Neuronal stem cell (in vitro differentiated cells): ENCODE data around the gene MYH6.
"Not testable (repeated sequence)": the region's sequence is repeated elsewhere in the genome, so short reads cannot be mapped to it uniquely, and the experiment has no call there.

Experiments
- DNase-seq: peaks from one replicate; pipeline ENCODE4 v3.0.0-alpha.2; 2013; ENCODE audit warnings: low spot score
- H2AFZ ChIP-seq: one replicate; pipeline ENCODE4 v1.6.1; 2013; ENCODE audit warnings: mild to moderate bottlenecking, low read length, inconsistent platforms
- H2AK5ac ChIP-seq: 2 replicates; pipeline ENCODE4 v1.6.1; 2013; ENCODE audit warnings: low read depth, mild to moderate bottlenecking, inconsistent platforms, low read length, moderate library complexity, mixed read lengths
- H2BK120ac ChIP-seq: 2 replicates; pipeline ENCODE4 v1.6.1; 2013; ENCODE audit warnings: low read depth, mild to moderate bottlenecking, inconsistent platforms, low read length, moderate library complexity, mixed read lengths
- H2BK12ac ChIP-seq: one replicate; pipeline ENCODE4 v1.6.1; 2013; ENCODE audit warnings: low read length, inconsistent platforms
- H2BK15ac ChIP-seq: 2 replicates; pipeline ENCODE4 v1.6.1; 2013; ENCODE audit warnings: mild to moderate bottlenecking, low read length, inconsistent platforms, mixed read lengths
- H2BK5ac ChIP-seq: one replicate; pipeline ENCODE4 v1.6.1; 2013; ENCODE audit warnings: inconsistent platforms, mild to moderate bottlenecking, low read length, moderate library complexity
- H3K14ac ChIP-seq: one replicate; pipeline ENCODE4 v1.6.1; 2013; ENCODE audit warnings: low read length, inconsistent platforms
- H3K18ac ChIP-seq: 2 replicates; pipeline ENCODE4 v1.6.1; 2013; ENCODE audit warnings: low read length, inconsistent platforms
- H3K23ac ChIP-seq: 2 replicates; pipeline ENCODE4 v1.6.1; 2013; ENCODE audit warnings: low read depth, mild to moderate bottlenecking, mixed read lengths, low read length, inconsistent platforms; ENCODE audit not compliant: poor library complexity
- H3K27ac ChIP-seq: replicated peaks from 3 replicates; pipeline ENCODE4 v1.5.1; 2013; ENCODE audit warnings: low read length, inconsistent platforms
- H3K27me3 ChIP-seq, 3 experiments: 2 replicates each; pipeline ENCODE4 v1.6.1; 2013; ENCODE audit warnings: low read length in 3 of 3, mild to moderate bottlenecking in 2 of 3, inconsistent platforms in 1 of 3, low read depth in 1 of 3, mixed read lengths in 1 of 3, moderate library complexity in 1 of 3; ENCODE audit not compliant: control insufficient read depth in 3 of 3, insufficient read depth in 3 of 3
- H3K36me3 ChIP-seq, 2 donors: replicated peaks in 1 of 2; 2 replicates each; pipeline ENCODE4 v1.6.1; 2013; ENCODE audit warnings: low read length in 2 of 2; ENCODE audit not compliant: control insufficient read depth in 2 of 2, insufficient read depth in 2 of 2
- H3K4ac ChIP-seq: 2 replicates; pipeline ENCODE4 v1.6.1; 2013; ENCODE audit warnings: inconsistent platforms, mild to moderate bottlenecking, low read length, moderate library complexity
- H3K4me1 ChIP-seq, 2 donors: 1 replicate in 1 of 2; 2 replicates in 1 of 2; pipeline ENCODE4 v1.6.1; 2013; ENCODE audit warnings: low read length in 2 of 2, low read depth in 1 of 2; ENCODE audit not compliant: control insufficient read depth in 2 of 2, insufficient read depth in 1 of 2
- H3K4me2 ChIP-seq: one replicate; pipeline ENCODE4 v1.6.1; 2013; ENCODE audit warnings: mild to moderate bottlenecking, low read length, inconsistent platforms; ENCODE audit not compliant: insufficient read depth, poor library complexity, severe bottlenecking
- H3K4me3 ChIP-seq, 2 donors: 2 replicates each; pipeline ENCODE4 v1.5.1; 2013; ENCODE audit warnings: low read length in 2 of 2, mild to moderate bottlenecking in 2 of 2, inconsistent platforms in 1 of 2, moderate library complexity in 1 of 2
- H3K79me1 ChIP-seq: one replicate; pipeline ENCODE4 v1.6.1; 2013; ENCODE audit warnings: low read depth, mild to moderate bottlenecking, inconsistent platforms, low read length, moderate library complexity
- H3K9ac ChIP-seq: one replicate; pipeline ENCODE4 v1.6.1; 2013; ENCODE audit warnings: mild to moderate bottlenecking, low read depth, low read length, inconsistent platforms; ENCODE audit not compliant: poor library complexity
- H3K9me3 ChIP-seq, 2 donors: replicated peaks in 1 of 2; 2 replicates each; pipeline versions ENCODE3 to v1.6.1; 2013; ENCODE audit warnings: low read length in 2 of 2, mild to moderate bottlenecking in 2 of 2, inconsistent platforms in 1 of 2, low read depth in 1 of 2, mixed read lengths in 1 of 2, moderate library complexity in 1 of 2; ENCODE audit not compliant: control insufficient read depth in 2 of 2, insufficient read depth in 1 of 2
- H4K8ac ChIP-seq: one replicate; pipeline ENCODE4 v1.6.1; 2013; ENCODE audit warnings: low read depth, mild to moderate bottlenecking, inconsistent platforms, low read length, moderate library complexity
- H4K91ac ChIP-seq: one replicate; pipeline ENCODE4 v1.6.1; 2013; ENCODE audit warnings: low read length, low read depth, mild to moderate bottlenecking, inconsistent platforms; ENCODE audit not compliant: poor library complexity
- WGBS, 2 donors: extraction: QIAGEN DNeasy Blood & Tissue Kit; methylation state at CpG; one replicate each; pipeline ENCODE4 v1.1.7; 2013; ENCODE audit warnings: missing lambda C conversion rate in 2 of 2, mixed read lengths in 1 of 2; ENCODE audit not compliant: insufficient read length in 2 of 2, insufficient replicate concordance in 1 of 2; ENCODE audit errors: extremely low coverage in 2 of 2; 5-methylcytosine and 5-hydroxymethylcytosine counted together

MYH6 gene

DNA sequence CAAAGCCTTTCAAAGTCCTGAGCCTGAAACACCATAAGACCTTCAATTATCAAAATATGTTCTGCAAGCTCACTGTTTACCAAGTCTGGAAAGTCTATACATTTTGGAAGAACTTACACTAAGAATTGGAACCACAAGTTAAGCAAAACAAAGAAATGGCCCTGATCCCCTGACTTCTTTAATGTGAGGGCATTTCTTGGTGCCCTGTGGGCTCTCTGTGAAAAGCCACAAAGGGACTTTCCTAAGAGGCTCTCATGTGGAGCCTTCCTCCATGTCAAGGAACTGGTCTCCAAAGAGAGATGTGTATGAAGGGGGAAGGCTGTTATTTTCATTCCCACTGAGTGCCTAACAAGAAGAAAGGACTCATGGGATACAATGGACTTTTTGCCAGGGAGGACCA lies 13.5 kb upstream of the MYH6 start:
- Histone ChIP-seq H3K4ac (no peak overlapping the region), H2BK120ac (no peak overlapping the region), H3K9ac (no peak overlapping the region), H3K9me3 (peaks cover 0 to 4% of the 10 kb centered on the region in 2 donors), H3K4me2 (no peak overlapping the region), H3K4me1 (peaks cover 0 to 2% of the 10 kb centered on the region in 2 donors), H2AFZ (no peak overlapping the region), H3K18ac (peak overlapping the region; percentile 3), H2AK5ac (peak overlapping the region; percentile 85), H2BK5ac (peak overlapping the region; percentile 78), H3K23ac (no peak overlapping the region), H2BK15ac (no peak overlapping the region), H3K14ac (no peak overlapping the region), H3K79me1 (no peaks in the 10 kb centered on the region), H3K27me3 (peaks cover 0 to 21% (median 0%) of the 10 kb centered on the region in 3 experiments), H4K8ac (no peak overlapping the region), H4K91ac (no peak overlapping the region), H3K27ac (no peak overlapping the region), H3K36me3 (no peaks in the 10 kb centered on the region), H2BK12ac (no peak overlapping the region), H3K4me3 (no peak overlapping the region)
- DNase-seq, result no peak

- H3K4me2 ChIP-seq, H4K8ac ChIP-seq, H2AK5ac ChIP-seq, H3K4me3 ChIP-seq, H3K27ac ChIP-seq, H3K23ac ChIP-seq, H3K18ac ChIP-seq, H3K9me3 ChIP-seq, H3K14ac ChIP-seq, DNase-seq, H3K4me1 ChIP-seq, H2BK120ac ChIP-seq, H3K79me1 ChIP-seq, H4K91ac ChIP-seq, H3K4ac ChIP-seq, H3K9ac ChIP-seq, H2BK5ac ChIP-seq, H3K36me3 ChIP-seq, H2BK15ac ChIP-seq, H2BK12ac ChIP-seq, H2AFZ ChIP-seq: not testable (repeated sequence)
- 100% methylated on average over 1 of the region's 17 CpGs; no CpG with 5 or more reads in 1 of the 2 donors for WGBS, 2 donors
- peaks cover 0 to 21% (median 0%) of the 10 kb centered on the region in 3 experiments for H3K27me3 ChIP-seq
Observed at GRCh38 chr14:23419646-23420045, 11.6 kb upstream of the MYH6 start.

DNA sequence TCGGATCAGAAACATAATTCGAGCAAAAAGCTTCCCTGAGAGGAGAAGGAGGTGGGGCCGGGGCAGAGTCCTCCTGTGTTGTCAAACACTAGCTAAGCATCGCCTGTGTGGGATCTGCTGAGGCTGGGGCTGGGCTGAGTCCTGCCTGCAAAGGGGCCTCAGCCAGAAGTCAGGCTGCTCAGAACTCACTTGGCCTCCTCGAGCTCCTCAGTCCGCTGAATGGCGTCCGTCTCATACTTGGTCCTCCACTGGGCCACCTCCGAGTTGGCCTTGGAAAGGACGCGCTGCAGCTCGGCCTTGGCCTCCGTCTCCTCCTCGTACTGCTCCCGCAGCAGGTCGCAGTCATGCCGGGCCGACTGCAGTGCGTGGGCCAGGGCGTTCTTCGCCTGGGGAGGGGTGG lies 9.9 kb upstream of the MYH6 start:
- H3K4me3 ChIP-seq, result peak overlapping the region in 1 of 2 donors; percentile 39
- H4K8ac ChIP-seq, result no peak overlapping the region
- H2BK120ac ChIP-seq, result no peak overlapping the region
- H2AFZ ChIP-seq, result no peak overlapping the region
- peak overlapping the region; percentile 84 for H2AK5ac ChIP-seq
- peak overlapping the region; percentile 63 for H2BK12ac ChIP-seq
- H3K4me1 ChIP-seq, result peaks cover 0 to 2% of the 10 kb centered on the region in 2 donors
- H3K18ac ChIP-seq, result no peak overlapping the region
- H3K4ac ChIP-seq, result no peak overlapping the region
- no peak overlapping the region for H3K4me2 ChIP-seq
- peak overlapping the region; percentile 38 for H3K14ac ChIP-seq
- H3K9me3 ChIP-seq, result peaks cover 0 to 4% of the 10 kb centered on the region in 2 donors
- no peak for DNase-seq
- no peak overlapping the region for H3K23ac ChIP-seq
- no peak overlapping the region for H3K27ac ChIP-seq
- no peak overlapping the region for H2BK15ac ChIP-seq
- whole genome bisulfite sequencing, 2 donors, result no CpG with 5 or more reads among the region's 21 CpGs
- no peak overlapping the region for H3K9ac ChIP-seq
- no peaks in the 10 kb centered on the region for H3K79me1 ChIP-seq
- H3K27me3 ChIP-seq, result peaks cover 0 to 24% (median 0%) of the 10 kb centered on the region in 3 experiments
- H3K36me3 ChIP-seq, result no peaks in the 10 kb centered on the region
- no peak overlapping the region for H2BK5ac ChIP-seq
- H4K91ac ChIP-seq, result peak overlapping the region; percentile 75

DNA sequence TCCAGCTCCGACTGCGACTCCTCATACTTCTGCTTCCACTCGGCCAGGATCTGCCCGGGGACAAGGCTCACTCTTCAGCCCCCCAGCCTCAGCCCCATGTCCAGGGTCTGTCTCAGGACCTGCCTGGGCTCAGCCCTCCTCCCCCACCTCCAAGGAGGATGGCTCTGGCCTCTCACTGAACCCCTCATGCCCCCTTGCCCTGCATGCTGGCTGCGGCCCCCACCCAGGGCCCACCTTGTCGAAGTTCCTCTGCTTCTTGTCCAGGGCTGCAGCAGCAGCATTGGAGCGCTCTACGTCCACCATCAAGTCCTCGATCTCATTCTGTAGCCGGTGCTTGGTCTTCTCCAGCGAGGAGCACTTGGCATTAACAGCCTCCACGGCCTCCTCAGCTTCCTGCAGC lies 9.2 kb upstream of the MYH6 start:
- H3K27me3 ChIP-seq, result peaks cover 0 to 24% (median 0%) of the 10 kb centered on the region in 3 experiments
- not testable (repeated sequence) for H3K4me2 ChIP-seq, H2BK5ac ChIP-seq, H3K4me1 ChIP-seq, H4K8ac ChIP-seq, H3K79me1 ChIP-seq, H4K91ac ChIP-seq, H3K36me3 ChIP-seq, DNase-seq, H3K9ac ChIP-seq, H3K23ac ChIP-seq, H2BK15ac ChIP-seq, H3K14ac ChIP-seq, H3K4ac ChIP-seq, H3K27ac ChIP-seq, H3K4me3 ChIP-seq, H2AFZ ChIP-seq, H2BK120ac ChIP-seq, H3K18ac ChIP-seq, H3K9me3 ChIP-seq
- WGBS, 2 donors, result no CpG with 5 or more reads among the region's 12 CpGs
- peak overlapping the region; percentile 63 for H2BK12ac ChIP-seq
- H2AK5ac ChIP-seq, result peak overlapping the region; percentile 81
